Activated CD4-positive, CD25-positive, alpha-beta regulatory T cell treated with anti-CD3 and anti-CD28 coated beads, Interleukin-2, amount 50 U/mL, for 72 hours (primary cell): ENCODE data around the gene SIL1.
"Not testable (repeated sequence)": the region's sequence is repeated elsewhere in the genome, so short reads cannot be mapped to it uniquely, and the experiment has no call there.

Experiments used
- DNase-seq: peaks from one replicate; pipeline ENCODE4 v3.0.0; 2021

SIL1 gene

DNA sequence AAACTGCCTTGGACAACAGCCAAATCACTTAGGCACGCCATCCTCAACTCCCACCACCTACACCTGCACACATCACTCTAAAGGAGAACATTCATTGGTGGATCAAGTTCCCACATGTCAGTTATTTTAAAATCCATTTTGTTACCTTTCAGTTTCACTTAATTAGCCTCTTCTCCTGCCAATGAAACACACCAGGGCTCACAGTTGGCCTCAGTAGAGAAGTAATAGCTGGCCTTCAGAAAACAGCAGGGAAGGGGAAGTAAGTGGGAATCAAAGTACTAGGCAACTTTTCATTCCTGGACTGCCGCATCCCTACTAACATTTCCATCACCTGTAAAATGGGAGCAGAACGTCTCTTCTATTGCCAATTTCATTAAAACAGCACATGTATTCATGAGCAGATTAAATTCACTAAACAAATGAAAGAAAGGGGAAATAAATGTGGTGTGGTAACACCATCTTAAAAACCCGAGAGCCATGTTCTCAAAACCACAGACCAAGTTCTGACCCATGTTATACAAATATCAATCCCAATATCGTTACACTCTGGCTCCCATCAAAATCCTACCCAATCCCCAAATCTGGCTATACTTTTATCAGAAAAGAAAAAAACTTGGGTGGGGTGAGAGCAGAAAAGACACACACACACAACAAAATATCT is 1.7 kb downstream of the SIL1 start:
- DNase-seq = no peak

DNA sequence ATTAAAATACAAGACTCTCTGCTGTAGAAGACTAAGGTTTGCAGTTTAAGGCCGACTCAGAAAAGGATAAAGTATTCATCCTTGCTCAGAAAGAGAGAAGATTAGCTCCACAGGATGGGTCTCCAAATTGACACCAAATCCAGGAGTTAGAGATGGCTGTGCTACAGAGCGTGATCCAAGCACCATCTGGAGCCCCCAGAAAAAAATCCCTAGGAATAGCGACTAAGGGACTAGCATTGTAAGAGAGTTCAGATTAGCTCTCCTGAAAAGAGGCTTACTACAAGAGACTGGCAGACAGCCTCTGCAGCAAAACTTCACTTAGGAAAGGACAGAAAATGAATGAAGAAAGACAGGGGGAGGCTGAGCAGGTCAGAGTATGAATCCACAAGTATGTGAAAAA is 3.7 kb downstream of the SIL1 start:
- no peak for DNase-seq

DNA sequence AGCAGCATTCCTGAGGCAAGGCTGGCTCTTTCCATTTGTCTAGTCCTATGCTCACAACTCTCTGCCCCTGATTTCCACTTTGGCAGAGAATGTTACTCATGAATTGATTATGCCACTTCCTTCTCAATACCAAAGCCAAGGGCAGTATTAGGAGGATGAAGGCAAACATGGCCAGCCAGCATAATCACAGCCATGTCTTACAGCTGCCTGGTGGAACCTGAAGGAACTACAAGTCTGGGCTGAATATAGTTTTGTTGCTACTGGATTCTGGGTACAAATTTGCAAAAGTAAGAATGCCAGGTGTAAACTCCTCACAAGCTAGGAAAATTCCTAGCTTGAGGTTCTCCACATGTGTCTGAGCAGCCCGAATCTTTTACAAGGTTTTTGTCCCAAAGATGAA is 4.2 kb downstream of the SIL1 start:
- DNase-seq = no peak

DNA sequence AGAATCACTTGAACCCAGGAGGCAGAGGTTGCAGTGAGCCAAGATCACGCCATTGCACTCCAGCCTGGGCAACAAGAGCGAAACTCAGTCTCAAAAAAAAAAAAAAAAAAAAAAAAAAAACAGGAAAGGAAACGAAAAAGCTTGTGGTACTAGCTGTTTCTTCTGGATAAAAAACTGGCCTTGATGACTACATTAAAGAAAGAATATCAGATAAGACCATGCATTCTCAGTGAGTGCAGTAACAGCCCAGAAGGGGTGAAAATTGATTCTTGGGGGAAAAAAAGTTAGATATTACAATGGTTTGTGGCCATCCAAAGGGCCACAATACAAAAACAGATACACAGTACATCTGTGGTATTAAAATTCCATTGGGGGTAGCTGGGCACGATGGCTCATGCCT is 5.3 kb downstream of the SIL1 start:
- DNase-seq = not testable (repeated sequence)

DNA sequence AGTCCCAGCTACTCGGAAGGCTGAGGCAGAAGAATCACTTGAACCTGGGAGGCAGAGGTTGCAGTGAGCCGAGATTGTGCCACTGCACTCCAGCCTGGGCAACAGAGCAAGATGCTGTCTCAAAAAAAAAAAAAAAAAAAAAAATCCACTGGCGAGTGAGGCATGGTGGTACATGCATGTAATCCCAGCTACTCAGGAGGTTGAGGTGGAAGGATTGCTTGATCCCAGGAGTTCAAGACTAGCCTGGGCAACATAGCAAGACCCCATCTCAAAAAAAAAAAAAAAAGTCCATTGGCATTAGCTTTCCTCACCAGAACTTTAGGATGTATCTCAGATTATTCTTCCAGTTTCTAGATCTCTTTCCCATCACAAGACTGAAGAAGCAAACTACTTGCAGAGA is 6.2 kb downstream of the SIL1 start:
- not testable (repeated sequence) for DNase-seq

DNA sequence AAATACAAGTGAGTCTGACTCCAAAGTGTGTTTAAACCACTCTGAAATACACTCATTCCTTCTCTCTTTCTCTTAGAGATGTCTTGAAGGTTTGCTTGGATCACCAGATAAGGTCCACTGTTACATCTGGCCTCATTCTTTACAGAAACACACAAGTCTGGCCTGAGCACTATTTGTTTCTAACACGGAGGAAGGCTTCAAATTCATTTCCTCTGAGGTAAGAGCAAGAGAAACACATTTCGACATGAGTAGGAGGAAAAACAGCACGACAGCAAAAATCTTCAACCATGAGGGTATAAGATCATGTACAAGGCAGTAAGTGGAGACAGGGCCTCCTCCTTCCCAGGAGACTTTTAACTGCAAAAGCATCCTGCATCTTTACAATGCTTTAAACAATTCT is 8.0 kb downstream of the SIL1 start:
- no peak for DNase-seq

DNA sequence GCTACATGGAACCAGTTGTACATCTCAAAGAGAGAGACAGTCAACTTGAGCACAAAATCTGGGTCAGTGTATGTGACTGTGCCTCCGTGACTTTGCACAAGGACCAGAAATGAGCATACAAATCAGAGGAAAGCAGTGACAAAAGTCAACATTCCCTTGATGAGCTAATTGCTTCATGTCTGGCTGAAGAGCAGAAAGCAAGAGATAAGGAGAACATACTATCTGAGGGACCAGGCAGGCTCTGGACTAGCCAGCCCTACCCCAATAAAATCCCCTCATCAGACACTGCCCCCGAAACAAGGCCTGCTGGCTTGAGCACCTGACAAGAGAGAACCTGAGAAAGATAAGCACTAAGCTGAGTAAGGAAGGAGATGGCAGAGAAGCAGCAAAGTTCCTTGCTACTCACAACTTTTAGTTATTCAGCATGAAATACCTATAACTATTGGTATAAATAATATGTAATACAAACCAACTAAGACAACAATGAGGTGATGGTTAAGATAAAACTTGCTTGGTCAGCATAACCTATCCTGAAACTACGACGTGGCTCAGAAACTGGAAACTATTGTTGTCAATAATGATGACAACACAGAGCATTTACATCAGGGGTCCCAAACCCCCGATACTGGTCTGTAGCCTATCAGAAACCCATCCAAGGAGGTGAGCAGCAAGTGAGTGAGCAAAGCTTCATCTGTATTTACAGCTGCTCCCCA is 9.5 kb downstream of the SIL1 start:
- no peak for DNase-seq

DNA sequence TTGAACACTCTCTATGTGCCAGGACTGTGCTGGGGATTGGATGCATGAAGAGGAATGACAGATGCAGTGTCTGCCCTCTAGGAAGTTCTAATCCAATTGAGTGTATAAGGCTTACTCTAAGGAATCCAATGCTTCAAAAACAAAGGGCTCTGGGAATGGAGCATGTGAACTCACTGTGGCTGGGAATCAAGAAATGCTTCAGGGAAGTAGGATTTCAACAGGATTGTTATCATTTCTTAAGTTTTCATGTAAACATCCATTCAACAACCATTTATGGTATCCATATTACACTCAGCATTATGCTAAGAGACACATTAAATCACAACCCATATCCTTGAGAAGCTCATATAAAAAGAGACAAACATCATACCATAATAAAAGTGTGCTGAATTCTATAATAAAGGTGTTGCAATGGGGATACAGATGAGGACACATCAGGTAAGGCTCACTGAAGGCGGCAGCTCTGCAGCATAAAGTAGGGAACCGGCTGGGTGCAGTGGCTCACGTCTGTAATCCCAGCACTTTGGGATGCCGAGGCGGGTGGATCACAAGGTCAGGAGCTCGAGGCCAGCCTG is 11.3 kb downstream of the SIL1 start:
- no peak for DNase-seq

DNA sequence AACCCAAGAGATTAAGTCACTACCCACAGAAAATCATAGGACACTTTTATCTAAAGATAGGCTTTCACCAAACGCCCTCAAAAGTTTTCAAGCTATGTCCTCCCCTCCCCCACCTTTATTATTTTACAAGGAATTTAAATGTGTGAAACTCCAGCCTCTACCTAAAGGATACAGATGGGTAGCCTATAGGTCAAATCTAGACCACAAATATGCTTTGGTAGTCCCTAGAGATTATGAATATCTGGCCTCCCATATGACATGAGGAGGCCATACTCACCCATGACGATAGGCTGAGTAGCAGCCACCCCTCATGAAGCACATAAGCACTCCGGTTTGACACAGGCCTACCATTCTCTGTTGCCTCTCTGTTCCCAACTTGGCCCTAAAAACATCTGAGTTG is 11.9 kb downstream of the SIL1 start:
- DNase-seq = no peak

DNA sequence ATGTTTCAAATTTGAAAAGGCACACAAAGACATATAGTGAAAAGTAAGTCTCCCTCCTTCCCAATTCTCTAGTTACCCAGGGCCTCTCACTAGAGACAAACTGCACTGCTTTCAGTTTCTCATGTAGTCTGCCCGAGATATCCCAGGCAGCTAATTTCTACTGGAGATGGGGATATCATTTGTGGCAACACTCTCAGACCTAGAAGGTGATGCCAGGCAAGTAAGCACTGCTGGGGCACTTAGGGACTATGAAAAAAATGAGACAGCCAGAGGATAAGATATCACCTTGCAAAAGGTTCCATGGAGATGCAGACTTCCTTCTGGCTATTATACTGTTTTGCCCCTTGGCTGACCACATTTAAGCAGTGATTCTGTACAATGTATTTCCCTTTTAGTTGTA is 12.6 kb downstream of the SIL1 start:
- no peak for DNase-seq

DNA sequence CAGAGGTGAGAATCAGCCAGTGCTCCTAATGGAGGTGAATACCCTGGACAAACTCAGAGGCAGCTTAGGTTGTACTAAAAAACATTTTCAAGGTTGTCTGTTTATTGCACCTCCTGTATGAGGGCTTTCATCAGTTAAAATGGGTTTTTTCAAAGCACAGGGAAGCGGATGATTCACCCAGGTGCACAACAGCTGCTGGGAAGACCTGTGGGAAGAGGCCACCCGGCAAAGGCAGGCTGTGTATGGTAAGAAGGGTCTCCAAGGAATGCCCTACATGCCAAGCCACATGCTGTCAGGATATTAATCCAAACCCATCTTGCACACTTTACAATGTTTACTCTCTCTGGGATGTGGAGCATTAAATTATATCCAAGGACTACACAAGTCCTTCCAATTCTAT is 14.7 kb downstream of the SIL1 start:
- no peak for DNase-seq

DNA sequence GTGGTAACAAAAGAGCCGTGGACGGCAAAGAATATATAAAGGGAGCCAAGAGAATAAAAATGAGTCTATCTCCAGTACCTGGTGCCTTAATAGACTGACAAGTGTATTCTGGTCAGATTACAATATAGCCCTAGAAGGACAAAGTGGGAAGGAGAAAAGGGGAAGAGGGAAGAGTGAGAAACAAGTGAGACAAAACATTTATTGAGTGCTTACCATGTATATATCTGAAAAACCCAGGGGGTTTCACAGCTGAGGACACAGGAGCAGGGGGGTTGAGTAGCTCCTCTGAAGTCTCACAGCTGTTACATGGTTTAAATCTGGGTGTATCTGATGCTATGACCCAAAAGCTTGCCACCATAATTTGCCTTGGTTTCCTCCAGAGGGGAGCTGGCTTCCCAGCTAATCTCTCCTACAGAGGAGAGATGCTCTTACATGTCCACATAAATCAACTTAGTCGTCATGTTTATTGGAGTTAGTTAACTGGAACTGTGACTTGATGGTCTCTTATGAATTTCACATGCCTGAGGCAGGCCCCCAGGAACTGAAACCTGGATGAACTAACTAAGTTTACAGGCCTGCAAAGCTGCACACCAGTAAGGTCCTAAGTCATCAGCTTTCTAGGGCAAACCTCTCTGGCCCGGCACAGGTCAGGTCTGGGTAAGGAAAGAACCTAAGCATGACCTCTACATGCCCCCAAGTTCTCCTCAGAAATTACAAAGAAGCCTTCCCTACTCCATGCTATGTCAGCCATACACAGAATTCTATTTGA is 15.5 kb downstream of the SIL1 start:
- DNase-seq = no peak

DNA sequence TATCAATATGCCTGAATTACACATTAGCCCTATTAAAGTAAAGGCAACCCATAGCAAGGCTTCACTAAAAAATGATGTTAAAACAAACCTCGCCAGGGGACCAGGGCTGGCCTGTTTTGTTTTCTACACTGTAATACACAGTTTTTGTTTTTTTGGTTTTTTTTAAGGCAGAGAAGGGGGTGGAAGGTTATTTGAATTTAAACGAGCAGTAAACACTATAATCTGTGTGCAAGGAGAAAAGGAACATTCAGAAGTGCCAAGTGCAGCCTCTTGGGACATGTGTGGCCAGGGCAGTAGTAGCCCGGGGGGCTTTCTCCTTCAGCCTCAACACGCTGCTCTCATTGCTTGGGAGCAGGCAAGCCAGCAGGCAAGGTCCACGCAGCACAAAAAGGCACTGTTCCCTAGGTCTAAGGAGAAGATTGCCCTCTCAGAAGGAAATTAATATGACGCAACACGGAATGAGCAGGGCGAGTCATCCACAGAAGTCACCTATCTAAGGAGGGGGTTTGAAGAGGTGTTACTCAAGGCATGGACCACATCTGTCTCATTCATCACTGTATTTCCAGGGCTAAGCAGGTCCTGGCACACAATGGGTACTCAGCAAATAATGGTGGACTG is 16.2 kb downstream of the SIL1 start:
- no peak for DNase-seq

DNA sequence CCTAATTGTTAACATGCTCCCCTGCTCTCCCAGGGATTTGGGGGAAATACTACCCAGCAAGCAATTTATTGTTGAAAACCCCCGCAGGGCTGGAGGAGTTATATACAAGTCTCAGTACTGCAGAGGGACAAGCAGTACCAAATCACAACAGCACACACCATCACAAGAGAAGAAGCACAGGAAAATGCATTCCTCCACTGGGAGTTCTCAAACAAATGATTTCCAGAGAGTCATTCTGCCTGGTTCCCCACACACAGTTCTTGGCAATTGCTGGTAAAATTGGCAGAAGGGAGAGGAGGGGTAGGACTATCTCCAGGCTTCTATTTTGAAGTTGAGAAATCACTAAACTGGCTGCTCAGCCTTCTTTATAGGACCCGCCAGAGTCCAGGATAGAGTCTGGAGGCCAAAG is 16.8 kb downstream of the SIL1 start:
- DNase-seq = no peak

DNA sequence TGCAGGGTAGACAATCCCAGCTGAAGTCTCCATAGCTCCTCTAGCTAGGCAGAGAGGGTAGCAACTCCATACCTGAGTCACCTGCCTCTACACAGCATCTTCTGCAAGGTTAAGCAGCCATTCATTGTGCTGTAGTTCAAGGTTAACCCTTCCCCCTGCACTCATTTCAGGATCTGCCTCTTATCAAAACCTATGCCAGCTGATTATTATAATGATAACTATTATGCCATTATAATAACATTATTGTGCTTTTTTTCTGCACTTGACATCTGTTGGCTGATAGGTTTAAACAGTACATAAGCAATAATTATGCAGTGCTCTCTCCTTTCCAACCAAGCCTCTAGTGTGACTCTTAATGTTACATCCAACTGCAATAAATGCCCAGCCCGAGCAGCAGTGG is 17.3 kb downstream of the SIL1 start:
- DNase-seq = no peak

DNA sequence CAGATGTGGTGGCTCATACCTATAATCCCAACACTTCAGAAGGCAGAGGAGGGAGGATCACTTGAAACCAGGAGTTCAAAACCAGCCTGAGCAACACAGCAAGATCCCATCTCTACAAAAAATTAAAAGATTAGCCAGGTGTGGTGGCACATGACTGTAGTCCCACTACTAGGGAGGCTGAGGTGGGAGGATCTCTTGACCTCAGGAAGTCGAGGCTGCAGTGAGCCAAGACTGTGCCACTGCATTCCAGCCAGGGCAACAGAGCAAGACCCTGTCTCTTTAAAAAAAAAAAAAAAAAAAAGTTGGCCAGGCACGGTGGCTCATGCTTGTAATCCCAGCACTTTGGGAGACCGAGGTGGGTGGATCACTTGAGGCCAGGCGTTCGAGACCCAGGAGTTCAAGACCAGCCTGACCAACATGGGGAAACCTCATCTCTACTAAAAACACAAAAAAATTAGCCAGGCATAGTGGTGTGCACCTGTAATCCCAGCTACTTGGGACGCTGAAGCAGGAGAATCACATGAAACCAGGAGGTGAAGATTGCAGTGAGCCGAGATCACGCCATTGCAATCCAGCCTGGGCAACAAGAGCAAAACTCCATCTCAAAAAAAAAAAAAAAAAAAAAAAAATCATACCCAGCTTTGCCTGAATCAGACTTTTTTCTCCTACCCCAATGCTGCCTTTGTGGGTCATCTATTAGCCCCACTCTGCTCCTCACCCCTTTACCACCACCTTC is 18.2 kb downstream of the SIL1 start:
- DNase-seq = not testable (repeated sequence)

DNA sequence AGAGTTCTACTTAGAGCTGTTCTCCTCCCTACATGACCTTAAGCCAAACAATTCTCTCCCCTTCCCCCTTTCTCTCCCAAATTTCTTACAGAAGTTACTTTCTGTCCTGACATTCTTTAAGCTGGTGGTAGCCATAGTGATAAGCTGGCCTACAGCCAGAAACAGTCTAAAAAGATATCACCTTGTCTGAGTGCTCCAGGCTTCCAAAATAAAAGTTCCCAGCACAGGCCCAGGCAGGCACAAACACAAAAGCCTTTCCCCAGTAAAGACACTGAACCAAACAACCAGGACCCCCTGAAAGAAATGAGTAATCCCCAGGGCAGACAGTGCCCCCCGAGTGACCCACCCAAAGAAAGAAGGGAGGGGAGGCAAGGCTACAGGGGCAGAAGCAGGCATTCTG is 19.2 kb downstream of the SIL1 start:
- no peak for DNase-seq

DNA sequence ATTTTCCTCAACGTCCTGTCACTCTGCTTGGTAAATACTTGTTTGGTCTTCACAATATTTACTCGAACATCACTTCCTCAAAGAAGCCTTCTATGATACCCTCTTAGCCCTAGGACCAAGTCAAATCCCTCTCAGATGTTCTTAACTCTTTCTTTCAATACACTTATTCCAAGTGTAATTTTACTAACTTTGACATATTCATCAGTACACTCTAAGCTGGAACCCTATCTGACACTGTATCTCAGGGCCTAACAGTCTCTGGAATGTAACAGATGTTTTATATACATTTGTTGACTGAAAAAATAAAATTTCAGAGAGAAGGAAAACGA is 19.6 kb downstream of the SIL1 start:
- no peak for DNase-seq

DNA sequence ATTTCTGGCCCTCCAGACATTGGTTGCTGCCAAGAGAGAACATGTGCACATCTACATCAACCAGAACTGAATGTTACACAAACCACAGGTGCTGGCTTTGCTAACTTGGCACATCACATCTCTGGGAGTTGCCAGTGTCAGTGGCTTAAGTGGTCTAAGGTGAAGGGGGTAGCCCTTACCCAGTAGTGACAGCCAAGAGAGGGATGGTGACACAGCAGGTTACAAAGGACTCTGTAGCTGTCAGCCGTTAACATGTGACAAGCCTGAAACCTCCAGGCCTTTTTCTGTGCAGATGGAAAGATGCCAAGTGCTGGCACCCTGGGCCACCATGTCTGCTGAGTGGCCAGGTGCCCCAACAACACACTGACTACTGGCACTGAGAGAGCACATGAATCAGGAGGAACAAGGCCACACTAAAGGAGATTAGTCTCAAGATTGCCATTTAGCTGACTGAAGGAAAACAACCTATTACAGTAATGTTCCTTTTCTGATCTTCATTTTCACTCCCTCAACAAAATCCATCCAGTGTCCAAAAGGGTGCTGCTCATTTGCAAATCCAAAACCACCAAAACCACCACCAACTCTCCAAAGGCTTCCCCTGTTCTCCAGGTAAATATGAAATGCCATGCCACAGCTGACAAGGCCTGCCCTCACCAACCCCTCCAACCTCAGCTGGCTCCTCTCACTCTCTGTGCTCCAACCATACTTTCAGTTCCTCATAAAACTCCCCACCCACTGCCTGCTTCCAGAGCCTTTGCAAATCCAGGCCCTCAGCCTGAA is 20.2 kb downstream of the SIL1 start:
- DNase-seq = no peak

DNA sequence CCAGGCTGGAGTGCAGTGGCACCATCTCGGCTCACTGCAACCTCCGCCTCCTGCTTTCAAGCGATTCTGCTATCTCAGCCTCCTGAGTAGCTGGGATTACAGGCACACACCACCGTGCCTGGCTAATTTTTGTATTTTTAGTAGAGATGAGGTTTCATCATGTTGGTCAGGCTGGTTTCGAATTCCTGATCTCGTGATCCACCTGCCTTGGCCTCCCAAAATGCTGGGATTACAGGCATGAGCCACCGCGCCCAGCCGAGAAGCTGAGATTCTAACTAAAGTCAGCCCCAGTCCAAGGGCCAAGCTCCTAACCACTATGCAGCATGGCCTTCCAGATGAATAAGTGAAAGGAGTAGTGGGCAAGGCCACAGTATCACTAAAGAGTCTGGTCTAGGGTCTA is 20.9 kb downstream of the SIL1 start:
- DNase-seq = not testable (repeated sequence)

DNA sequence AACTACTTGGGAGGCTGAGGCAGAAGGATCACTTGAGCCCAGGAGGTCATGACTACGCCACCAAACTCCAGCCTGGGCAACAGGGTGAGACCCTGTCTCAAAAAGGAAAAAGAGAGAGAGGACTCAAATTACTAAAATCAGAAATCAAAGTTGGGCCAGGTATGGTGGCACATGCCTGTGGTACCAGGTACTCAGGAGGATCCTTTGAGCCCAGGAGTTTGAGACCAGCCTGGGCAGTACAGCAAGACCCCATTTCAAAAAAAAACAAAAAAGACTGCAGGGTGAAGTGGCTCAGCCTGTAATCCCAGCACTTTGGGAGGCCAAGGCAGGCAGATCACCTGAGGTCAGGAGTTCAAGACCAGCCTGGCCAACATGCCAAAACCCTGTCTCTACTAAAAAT is 23.8 kb downstream of the SIL1 start:
- not testable (repeated sequence) for DNase-seq
